WTC11 (cell line): Measurements from ENCODE around the gene PSMD3. TPM values are rescaled to one million over a fixed set of nuclear protein-coding genes. Genes with fewer than 3 reads are reported as not detected.

Experiments used
- ATAC-seq: fragments of 200-7000 bp; cut with Tn5 transposase; 2 replicates; pipeline ENCODE4 v1.10.0; 2021; ENCODE audit warnings: mild to moderate bottlenecking, moderate library complexity
- CTCF ChIA-PET: fragments of 300-600 bp; sonication (Branson Sonifier 250); formaldehyde crosslinking; loops from one replicate; lab custom pipeline; 2021; ENCODE audit warnings: antibody characterized with exemption; lab: Charles Lee
- POLR2A ChIA-PET: fragments of 350-600 bp; sonication (Branson Sonifier 250); formaldehyde crosslinking; loops from one replicate; lab custom pipeline; 2021; ENCODE audit warnings: antibody characterized with exemption; lab: Charles Lee
- DNase-seq: peaks from one replicate; pipeline ENCODE4 v3.0.0; 2021; ENCODE audit warnings: low spot score
- H3K27ac Mint-ChIP-seq: 2 replicates; pipeline ENCODE4 v1.8.0; 2021; ENCODE audit warnings: mixed read lengths
- H3K27me3 Mint-ChIP-seq: 2 replicates; pipeline ENCODE4 v1.8.0; 2021; ENCODE audit warnings: low read depth, mild to moderate bottlenecking, moderate library complexity, mixed read lengths
- H3K36me3 Mint-ChIP-seq: 2 replicates; pipeline ENCODE4 v1.8.0; 2021; ENCODE audit warnings: mixed read lengths
- H3K4me1 Mint-ChIP-seq: 2 replicates; pipeline ENCODE4 v1.8.0; 2022; ENCODE audit warnings: mixed read lengths
- H3K4me3 Mint-ChIP-seq: 2 replicates; pipeline ENCODE4 v1.8.0; 2021; ENCODE audit warnings: mild to moderate bottlenecking, moderate library complexity, mixed read lengths
- H3K9me3 Mint-ChIP-seq: 2 replicates; pipeline ENCODE4 v1.8.0; 2021; ENCODE audit warnings: mixed read lengths
- AR ChIP-seq: fragments of 250-450 bp; sonication (Bioruptor Pico); IDR thresholded peaks from 2 replicates; pipeline ENCODE4 v1.9.0; 2021; ENCODE audit warnings: mild to moderate bottlenecking
- ARID4B ChIP-seq: sonication (generic); formaldehyde crosslinking; IDR thresholded peaks from 2 replicates; pipeline ENCODE4 v1.8.0; 2023; ENCODE audit warnings: missing genetic modification reagents, mild to moderate bottlenecking, borderline replicate concordance
- FOXP1 ChIP-seq: sonication (generic); formaldehyde crosslinking; IDR thresholded peaks from 2 replicates; pipeline ENCODE4 v1.8.0; 2022; ENCODE audit warnings: missing genetic modification reagents, mild to moderate bottlenecking, moderate library complexity, borderline replicate concordance
- KAT7 ChIP-seq: sonication (generic); formaldehyde crosslinking; IDR thresholded peaks from 2 replicates; pipeline ENCODE4 v1.8.1; 2023; ENCODE audit warnings: missing genetic modification reagents, mild to moderate bottlenecking, borderline replicate concordance
- NFE2L1 ChIP-seq: sonication (generic); formaldehyde crosslinking; IDR thresholded peaks from 2 replicates; pipeline ENCODE4 v1.8.1; 2023; ENCODE audit warnings: missing genetic modification reagents
- SOX15 ChIP-seq: fragments of 250-450 bp; sonication (Bioruptor Pico); IDR thresholded peaks from 2 replicates; pipeline ENCODE4 v1.9.0; 2021; ENCODE audit warnings: mild to moderate bottlenecking
- SP1 ChIP-seq: sonication (generic); formaldehyde crosslinking; conservative IDR thresholded peaks from 2 replicates; pipeline ENCODE4 v1.8.1; 2022; ENCODE audit warnings: missing genetic modification reagents
- ZMAT4 ChIP-seq: fragments of 250-450 bp; sonication (Bioruptor Pico); IDR thresholded peaks from 2 replicates; pipeline ENCODE4 v1.9.0; 2021; ENCODE audit warnings: mild to moderate bottlenecking
- ZNF121 ChIP-seq: sonication (generic); formaldehyde crosslinking; IDR thresholded peaks from 2 replicates; pipeline ENCODE4 v1.8.0; 2023; ENCODE audit warnings: missing genetic modification reagents
- ZNF138 ChIP-seq: sonication (generic); formaldehyde crosslinking; conservative IDR thresholded peaks from 2 replicates; pipeline ENCODE4 v1.8.1; 2022; ENCODE audit warnings: mild to moderate bottlenecking, moderate library complexity, missing genetic modification reagents
- ZNF219 ChIP-seq: sonication (generic); formaldehyde crosslinking; IDR thresholded peaks from 2 replicates; pipeline ENCODE4 v1.8.0; 2023; ENCODE audit warnings: missing genetic modification reagents, mild to moderate bottlenecking, borderline replicate concordance
- ZNF317 ChIP-seq: sonication (generic); formaldehyde crosslinking; IDR thresholded peaks from 2 replicates; pipeline ENCODE4 v1.8.1; 2023; ENCODE audit warnings: low read depth, mild to moderate bottlenecking, moderate library complexity, missing genetic modification reagents, borderline replicate concordance
- ZNF512 ChIP-seq: sonication (generic); formaldehyde crosslinking; IDR thresholded peaks from 2 replicates; pipeline ENCODE4 v1.8.1; 2022; ENCODE audit warnings: missing genetic modification reagents, borderline replicate concordance
- total RNA-seq: library from RNA; stranded (reverse); gene quantifications from 3 replicates; pipeline ENCODE4 v1.2.3, GENCODE V29; 2021
- TF ChIP-seq, protein P1 (sequence below): sonication (generic); formaldehyde crosslinking; IDR thresholded peaks from 2 replicates; pipeline ENCODE4 v1.8.0; 2022; ENCODE audit warnings: mild to moderate bottlenecking, missing genetic modification reagents
- TF ChIP-seq, protein P2 (sequence below): sonication (generic); formaldehyde crosslinking; IDR thresholded peaks from 2 replicates; pipeline ENCODE4 v1.8.0; 2022; ENCODE audit warnings: mild to moderate bottlenecking, missing genetic modification reagents
- TF ChIP-seq, protein P3 (sequence below): sonication (generic); formaldehyde crosslinking; IDR thresholded peaks from 2 replicates; pipeline ENCODE4 v1.8.1; 2022; ENCODE audit warnings: mild to moderate bottlenecking, missing genetic modification reagents, moderate library complexity, borderline replicate concordance
- TF ChIP-seq, protein P4 (sequence below): sonication (generic); formaldehyde crosslinking; IDR thresholded peaks from 2 replicates; pipeline ENCODE4 v1.8.1; 2023; ENCODE audit warnings: mild to moderate bottlenecking, missing genetic modification reagents, moderate library complexity

PSMD3 gene
- total RNA-seq, 1 experiment from 2014 or later: 190 TPM

DNA sequence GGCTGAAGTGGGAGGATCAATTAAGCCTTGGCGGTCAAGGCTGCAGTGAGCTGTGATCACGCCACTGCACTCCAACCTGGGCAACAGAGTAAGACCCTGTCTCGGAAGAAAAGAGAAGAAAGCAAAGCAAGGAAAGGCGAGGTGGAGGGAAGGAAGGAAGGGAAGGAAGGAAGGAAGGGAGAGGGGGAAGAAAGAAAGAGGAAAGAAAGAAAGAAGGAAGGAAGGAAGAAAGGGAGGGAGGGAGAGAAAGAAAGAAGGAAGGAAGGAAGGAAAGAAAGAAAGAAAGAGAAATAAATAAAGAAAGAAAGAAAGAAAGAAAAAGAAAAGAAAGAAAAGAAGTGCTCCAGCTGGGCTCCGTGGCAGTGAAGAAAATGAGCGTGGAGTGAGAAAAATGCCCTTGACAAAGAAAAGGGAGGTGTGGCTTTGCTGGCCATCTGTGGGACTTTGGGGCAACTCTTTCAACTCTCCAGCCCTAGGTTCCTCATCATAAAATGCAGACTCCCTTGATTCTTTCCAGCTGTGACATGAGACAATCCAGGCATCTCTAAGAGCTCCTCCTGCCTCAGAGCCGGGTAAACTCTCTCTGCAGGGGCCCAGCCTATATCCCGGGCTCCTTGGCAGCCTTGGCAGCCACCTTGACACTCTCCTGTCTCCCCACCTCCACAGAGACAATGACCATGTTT lies 15.4 kb upstream of the PSMD3 start:
- POLR2A ChIA-PET: no interaction called here
- TF ChIP-seq ZNF512 (CRISPR knock-in tag) (0 out of 2 replicates have a peak, but pooled peaks have one; percentile 69), ZNF121 (CRISPR knock-in tag) (no peak), ZNF138 (CRISPR knock-in tag) (no peak)
- TF ChIP-seq, protein P1, sequence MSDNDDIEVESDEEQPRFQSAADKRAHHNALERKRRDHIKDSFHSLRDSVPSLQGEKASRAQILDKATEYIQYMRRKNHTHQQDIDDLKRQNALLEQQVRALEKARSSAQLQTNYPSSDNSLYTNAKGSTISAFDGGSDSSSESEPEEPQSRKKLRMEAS (CRISPR knock-in tag): no peak
- H3K27me3 Mint-ChIP-seq: peaks cover 7% of the 10 kb centered on the region; the same call in 1 of the 2 replicates

GRCh38 chr17:39966771-39967170 lies 13.8 kb upstream of the PSMD3 start:
- H3K36me3 Mint-ChIP-seq: no peaks in the 10 kb centered on the region
- peaks cover 21% of the 10 kb centered on the region for H3K27me3 Mint-ChIP-seq
- no peak overlapping the region for H3K27ac Mint-ChIP-seq
- H3K9me3 Mint-ChIP-seq: no peaks in the 10 kb centered on the region
- ChIA-PET POLR2A (no interaction called here), CTCF (interaction anchor here (1.0 to 1.5 kb wide), 2 partner anchors 12 to 13 kb away, joined by 3 read pairs; partner anchors contain the start of gene PSMD3)
- H3K4me3 Mint-ChIP-seq: no peak overlapping the region
- no peak for ATAC-seq
- peaks cover 4% of the 10 kb centered on the region; the same call in 1 of the 2 replicates for H3K4me1 Mint-ChIP-seq
- no peak for DNase-seq
- TF ChIP-seq ZNF219 (no peak), FOXP1 (no peak), SOX15 (no peak), AR (CRISPR knock-in tag) (no peak), KAT7 (CRISPR knock-in tag) (no peak), NFE2L1 (CRISPR knock-in tag) (no peak), SP1 (no peak), ZNF317 (no peak), ZNF121 (CRISPR knock-in tag) (no peak)

More for the DNA sequence above, 15.4 kb upstream of the PSMD3 start:
- CTCF ChIA-PET: interaction anchor here (0.6 to 2.3 kb wide), 4 partner anchors 10 to 237 kb away, joined by 3 to 6 read pairs (median 4); partner anchors contain the start of gene PSMD3
- no peak overlapping the region for H3K27ac Mint-ChIP-seq
- DNase-seq: no peak
- no peak for ATAC-seq
- no peak overlapping the region for H3K4me3 Mint-ChIP-seq
- H3K4me1 Mint-ChIP-seq: peaks cover 4% of the 10 kb centered on the region; the same call in 1 of the 2 replicates
- H3K36me3 Mint-ChIP-seq: no peaks in the 10 kb centered on the region
- no peaks in the 10 kb centered on the region for H3K9me3 Mint-ChIP-seq

DNA sequence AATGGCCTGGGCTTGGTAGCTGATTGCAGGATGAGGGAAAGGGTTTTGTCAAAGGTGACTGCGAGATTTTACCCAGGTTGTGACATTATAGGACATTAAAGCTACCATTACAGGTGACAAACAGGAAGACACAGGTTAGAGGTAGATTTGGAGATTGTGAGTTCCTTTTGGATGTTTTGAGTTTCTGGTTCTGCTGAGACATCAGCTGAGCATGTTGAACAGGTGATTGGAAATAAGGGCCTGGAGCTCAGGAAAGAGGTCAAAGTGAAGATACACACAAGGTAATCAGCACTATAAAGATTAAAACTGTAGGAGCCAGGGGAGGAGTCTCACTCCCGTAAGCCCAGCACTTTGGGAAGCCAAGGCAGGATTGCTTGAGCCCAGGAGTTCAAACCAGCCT lies 11.8 kb upstream of the PSMD3 start:
- no peaks in the 10 kb centered on the region for H3K36me3 Mint-ChIP-seq
- no peak overlapping the region for H3K4me3 Mint-ChIP-seq
- H3K9me3 Mint-ChIP-seq: no peaks in the 10 kb centered on the region
- peaks cover 27% of the 10 kb centered on the region for H3K27me3 Mint-ChIP-seq
- ChIA-PET CTCF (interaction anchor here (0.6 to 2.4 kb wide), 4 partner anchors 10 to 804 kb away, joined by 3 to 16 read pairs (median 4); no protein-coding TSS in a partner anchor), POLR2A (interaction anchor here (0.6 to 0.8 kb wide), 2 partner anchors 32 to 321 kb away, joined by 3 read pairs; no protein-coding TSS in a partner anchor)
- peaks cover 4% of the 10 kb centered on the region; the same call in 1 of the 2 replicates for H3K4me1 Mint-ChIP-seq
- H3K27ac Mint-ChIP-seq: no peak overlapping the region
- ATAC-seq (no peak), DNase-seq (no peak)
- TF ChIP-seq ARID4B (CRISPR knock-in tag) (no peak), ZMAT4 (CRISPR knock-in tag) (no peak)
- TF ChIP-seq, protein P2, sequence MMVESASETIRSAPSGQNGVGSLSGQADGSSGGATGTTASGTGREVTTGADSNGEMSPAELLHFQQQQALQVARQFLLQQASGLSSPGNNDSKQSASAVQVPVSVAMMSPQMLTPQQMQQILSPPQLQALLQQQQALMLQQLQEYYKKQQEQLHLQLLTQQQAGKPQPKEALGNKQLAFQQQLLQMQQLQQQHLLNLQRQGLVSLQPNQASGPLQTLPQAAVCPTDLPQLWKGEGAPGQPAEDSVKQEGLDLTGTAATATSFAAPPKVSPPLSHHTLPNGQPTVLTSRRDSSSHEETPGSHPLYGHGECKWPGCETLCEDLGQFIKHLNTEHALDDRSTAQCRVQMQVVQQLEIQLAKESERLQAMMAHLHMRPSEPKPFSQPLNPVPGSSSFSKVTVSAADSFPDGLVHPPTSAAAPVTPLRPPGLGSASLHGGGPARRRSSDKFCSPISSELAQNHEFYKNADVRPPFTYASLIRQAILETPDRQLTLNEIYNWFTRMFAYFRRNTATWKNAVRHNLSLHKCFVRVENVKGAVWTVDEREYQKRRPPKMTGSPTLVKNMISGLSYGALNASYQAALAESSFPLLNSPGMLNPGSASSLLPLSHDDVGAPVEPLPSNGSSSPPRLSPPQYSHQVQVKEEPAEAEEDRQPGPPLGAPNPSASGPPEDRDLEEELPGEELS (CRISPR knock-in tag): no peak
- TF ChIP-seq, protein P3, sequence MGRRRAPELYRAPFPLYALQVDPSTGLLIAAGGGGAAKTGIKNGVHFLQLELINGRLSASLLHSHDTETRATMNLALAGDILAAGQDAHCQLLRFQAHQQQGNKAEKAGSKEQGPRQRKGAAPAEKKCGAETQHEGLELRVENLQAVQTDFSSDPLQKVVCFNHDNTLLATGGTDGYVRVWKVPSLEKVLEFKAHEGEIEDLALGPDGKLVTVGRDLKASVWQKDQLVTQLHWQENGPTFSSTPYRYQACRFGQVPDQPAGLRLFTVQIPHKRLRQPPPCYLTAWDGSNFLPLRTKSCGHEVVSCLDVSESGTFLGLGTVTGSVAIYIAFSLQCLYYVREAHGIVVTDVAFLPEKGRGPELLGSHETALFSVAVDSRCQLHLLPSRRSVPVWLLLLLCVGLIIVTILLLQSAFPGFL (CRISPR knock-in tag): no peak
- TF ChIP-seq, protein P4, sequence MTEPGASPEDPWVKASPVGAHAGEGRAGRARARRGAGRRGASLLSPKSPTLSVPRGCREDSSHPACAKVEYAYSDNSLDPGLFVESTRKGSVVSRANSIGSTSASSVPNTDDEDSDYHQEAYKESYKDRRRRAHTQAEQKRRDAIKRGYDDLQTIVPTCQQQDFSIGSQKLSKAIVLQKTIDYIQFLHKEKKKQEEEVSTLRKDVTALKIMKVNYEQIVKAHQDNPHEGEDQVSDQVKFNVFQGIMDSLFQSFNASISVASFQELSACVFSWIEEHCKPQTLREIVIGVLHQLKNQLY (CRISPR knock-in tag): no peak
